ENCODE measurements around the gene GSC2. TPM values are rescaled to one million over a fixed set of nuclear protein-coding genes. Genes with fewer than 3 reads are reported as not detected.

The GSC2 gene
- total and polyA plus RNA-seq, 8 donors, result not detected

DNA sequence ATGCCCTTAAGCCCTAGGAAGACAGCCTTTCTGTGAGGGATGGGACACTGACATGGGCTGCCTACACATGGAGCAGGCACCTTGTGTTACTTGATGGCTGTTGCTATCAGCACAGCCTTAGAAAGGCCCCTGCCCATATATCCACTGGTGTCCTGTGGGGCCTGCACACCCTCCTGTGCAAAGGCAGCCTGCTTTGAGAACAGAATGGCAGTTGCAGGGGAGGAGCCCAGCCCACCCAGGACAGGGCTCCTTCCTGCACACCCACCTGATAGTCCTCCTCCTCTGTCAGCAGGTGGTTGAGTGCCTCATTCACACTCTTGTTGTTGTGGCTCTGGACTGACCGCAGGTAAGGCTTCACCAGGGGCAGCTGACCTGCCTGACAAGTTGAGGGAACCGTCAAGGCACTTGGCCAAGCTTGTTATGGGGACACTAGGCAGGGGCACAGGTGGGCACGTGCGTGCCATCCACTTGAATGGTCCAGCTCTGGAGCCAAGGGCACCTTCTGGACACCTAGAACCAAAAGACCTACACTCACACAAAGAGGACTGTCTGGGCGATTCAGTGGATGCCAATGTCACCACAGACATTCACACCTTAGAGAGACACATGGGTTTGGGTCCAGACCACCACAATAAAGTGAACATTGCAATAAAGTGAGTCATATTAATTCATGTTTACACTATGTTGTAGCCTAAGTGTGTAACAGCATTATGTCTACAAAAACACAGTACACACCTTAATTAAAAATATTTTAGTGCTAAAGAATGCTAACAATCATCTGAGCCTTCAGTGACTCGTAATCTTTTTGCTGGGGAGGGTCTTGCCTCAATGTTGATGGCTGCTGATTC is 37.8 kb upstream of the GSC2 start:
- WGBS, 5 donors, result 80 to 94% (median 85%) methylated on average over 4 to 6 of the region's 6 CpGs
- Histone ChIP-seq H3K4me3 (no peak overlapping the region), H3K4me1 (no peaks in the 10 kb centered on the region), H3K36me3 (peaks cover 0 to 18% (median 7%) of the 10 kb centered on the region in 4 donors), H3K9me3 (no peaks in the 10 kb centered on the region), H3K27ac (no peak overlapping the region), H3K27me3 (no peaks in the 10 kb centered on the region)
- DNase-seq, result no peak
- intact Hi-C loops (cut with DNase I; ENCODE audit: low total_unique reads), result loop anchor here (10.0 kb wide), 1 partner anchor 267 kb away; no protein-coding TSS in a partner anchor
- TF ChIP-seq POLR2A (IDR thresholded peaks at IDR 0.05) (no peak), POLR2AphosphoS5 (IDR thresholded peaks at IDR 0.05) (no peak), EP300 (IDR thresholded peaks at IDR 0.05) (no peak)
- TF ChIP-seq, protein P1, sequence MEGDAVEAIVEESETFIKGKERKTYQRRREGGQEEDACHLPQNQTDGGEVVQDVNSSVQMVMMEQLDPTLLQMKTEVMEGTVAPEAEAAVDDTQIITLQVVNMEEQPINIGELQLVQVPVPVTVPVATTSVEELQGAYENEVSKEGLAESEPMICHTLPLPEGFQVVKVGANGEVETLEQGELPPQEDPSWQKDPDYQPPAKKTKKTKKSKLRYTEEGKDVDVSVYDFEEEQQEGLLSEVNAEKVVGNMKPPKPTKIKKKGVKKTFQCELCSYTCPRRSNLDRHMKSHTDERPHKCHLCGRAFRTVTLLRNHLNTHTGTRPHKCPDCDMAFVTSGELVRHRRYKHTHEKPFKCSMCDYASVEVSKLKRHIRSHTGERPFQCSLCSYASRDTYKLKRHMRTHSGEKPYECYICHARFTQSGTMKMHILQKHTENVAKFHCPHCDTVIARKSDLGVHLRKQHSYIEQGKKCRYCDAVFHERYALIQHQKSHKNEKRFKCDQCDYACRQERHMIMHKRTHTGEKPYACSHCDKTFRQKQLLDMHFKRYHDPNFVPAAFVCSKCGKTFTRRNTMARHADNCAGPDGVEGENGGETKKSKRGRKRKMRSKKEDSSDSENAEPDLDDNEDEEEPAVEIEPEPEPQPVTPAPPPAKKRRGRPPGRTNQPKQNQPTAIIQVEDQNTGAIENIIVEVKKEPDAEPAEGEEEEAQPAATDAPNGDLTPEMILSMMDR (IDR thresholded peaks at IDR 0.05), result no peak

DNA sequence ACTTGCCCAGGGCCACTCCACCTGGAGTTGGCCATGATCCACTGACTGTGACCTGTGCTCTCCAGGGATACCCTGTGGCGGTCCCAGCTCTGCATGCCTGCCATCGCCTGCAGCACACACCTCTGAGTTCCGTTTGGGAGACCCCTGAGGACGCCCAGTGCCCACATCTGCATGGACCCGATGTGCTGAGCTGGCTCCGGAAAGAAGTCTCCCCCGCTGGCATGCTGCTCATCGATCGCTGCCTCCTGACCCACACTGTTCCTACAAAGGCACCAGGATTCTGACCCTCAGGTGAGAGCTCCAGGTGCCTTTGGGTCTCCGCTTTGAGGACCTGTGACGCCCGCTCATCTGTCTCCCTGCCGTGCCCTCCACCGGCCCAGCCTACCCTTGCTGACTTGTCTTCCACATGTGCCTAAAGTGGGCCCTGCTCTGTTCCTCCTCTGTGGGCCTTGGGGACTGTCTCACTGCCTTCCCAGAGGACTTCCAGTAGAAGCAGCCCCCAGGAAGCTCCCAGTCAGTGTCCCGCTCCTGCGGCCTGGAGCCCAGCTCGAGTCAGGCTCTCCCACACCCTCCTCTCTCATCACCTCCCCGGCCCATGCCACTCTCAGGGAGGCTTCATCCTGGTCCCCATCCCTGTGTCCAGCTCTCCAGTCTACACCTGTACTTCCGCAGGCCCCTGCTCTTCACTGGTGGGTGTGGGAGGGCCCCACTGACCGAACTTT is 34.3 kb upstream of the GSC2 start:
- intact Hi-C loops (cut with DNase I; ENCODE audit: low total_unique reads), result loop anchor here (10.0 kb wide), 1 partner anchor 270 kb away; no protein-coding TSS in a partner anchor

DNA sequence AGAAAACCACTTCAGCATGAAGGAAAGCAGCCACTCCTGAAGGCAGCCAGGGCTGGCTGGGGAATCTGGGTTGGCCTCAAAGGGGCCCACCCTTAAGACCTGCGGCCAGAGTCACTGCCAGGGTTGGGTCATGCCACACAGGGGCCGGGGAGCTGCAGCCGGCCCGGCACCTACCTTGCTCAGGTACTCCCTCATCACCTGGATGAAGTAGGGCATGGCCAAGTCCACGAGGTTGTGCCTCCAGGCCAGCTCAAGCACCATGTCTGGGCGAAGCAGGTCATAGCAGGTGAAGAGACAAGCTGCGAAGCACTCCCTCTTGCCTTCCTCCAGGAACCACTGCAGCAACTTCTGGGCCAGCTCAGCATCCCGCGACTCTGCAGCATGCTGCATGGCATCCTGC is 33.1 kb upstream of the GSC2 start:
- no peak for TF ChIP-seq POLR2AphosphoS5 (IDR thresholded peaks at IDR 0.05)
- TF ChIP-seq, protein P1 (IDR thresholded peaks at IDR 0.05), result no peak
- TF ChIP-seq EP300 (IDR thresholded peaks at IDR 0.05), result no peak
- TF ChIP-seq POLR2A (IDR thresholded peaks at IDR 0.05), result no peak
- Histone ChIP-seq H3K4me3 (no peak overlapping the region), H3K27ac (no peak overlapping the region), H3K4me1 (peaks cover 8 to 14% (median 10%) of the 10 kb centered on the region in 4 donors), H3K9me3 (no peaks in the 10 kb centered on the region), H3K27me3 (no peaks in the 10 kb centered on the region), H3K36me3 (peaks cover 0 to 7% (median 5%) of the 10 kb centered on the region in 4 donors)
- 84 to 94% (median 88%) methylated on average over 7 to 9 of the region's 9 CpGs for WGBS, 5 donors
- intact Hi-C loops (cut with DNase I; ENCODE audit: low total_unique reads), result loop anchor here (10.0 kb wide), 1 partner anchor 272 kb away; no protein-coding TSS in a partner anchor
- DNase-seq, result no peak

More for the DNA sequence above, 34.3 kb upstream of the GSC2 start:
- DNase-seq, result no peak
- Histone ChIP-seq H3K27ac (no peak overlapping the region), H3K4me1 (peaks cover 3 to 6% (median 3%) of the 10 kb centered on the region in 4 donors), H3K9me3 (no peaks in the 10 kb centered on the region), H3K36me3 (peaks cover 0 to 7% (median 5%) of the 10 kb centered on the region in 4 donors), H3K27me3 (no peaks in the 10 kb centered on the region), H3K4me3 (no peak overlapping the region)
- WGBS, 5 donors, result 87 to 94% (median 92%) methylated on average over 14 to 20 of the region's 20 CpGs
- TF ChIP-seq POLR2AphosphoS5 (IDR thresholded peaks at IDR 0.05), result no peak
- no peak for TF ChIP-seq EP300 (IDR thresholded peaks at IDR 0.05)
- TF ChIP-seq POLR2A (IDR thresholded peaks at IDR 0.05), result no peak
- TF ChIP-seq, protein P1 (IDR thresholded peaks at IDR 0.05), result no peak

DNA sequence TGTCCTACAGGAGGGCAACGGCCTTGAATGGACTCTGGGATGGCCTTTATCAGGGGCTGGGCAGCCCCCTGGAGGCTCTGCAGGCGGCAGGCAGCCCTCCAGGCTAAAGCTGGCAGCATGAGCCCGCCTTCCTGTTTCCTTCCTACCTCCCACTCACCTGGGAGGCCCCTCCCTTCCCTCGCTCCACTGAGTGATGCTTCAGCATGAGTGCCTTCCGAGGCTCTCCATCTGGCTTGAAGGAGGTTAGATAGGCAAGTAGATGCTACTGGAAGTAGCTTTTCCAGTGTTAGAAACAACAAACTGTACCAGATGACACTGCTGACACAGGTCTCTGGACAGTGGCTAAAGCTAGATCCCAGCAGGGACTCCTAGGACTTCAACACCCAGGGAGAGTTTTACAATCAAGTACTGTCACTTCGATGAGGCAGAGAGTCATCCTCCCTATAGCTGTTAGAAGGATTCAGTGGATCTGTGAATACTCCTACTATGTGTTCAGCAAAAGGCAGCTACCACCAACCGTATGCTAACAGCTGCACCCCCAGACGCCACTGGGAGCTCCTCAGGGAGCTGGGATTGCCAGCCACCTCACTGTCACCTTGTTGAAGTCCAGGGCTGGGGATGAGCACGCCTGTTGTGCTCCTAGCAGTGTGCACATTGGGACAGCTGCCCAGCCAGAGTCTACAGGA is 32.5 kb upstream of the GSC2 start:
- H3K4me1 ChIP-seq, result peaks cover 12 to 18% (median 15%) of the 10 kb centered on the region in 4 donors
- H3K4me3 ChIP-seq, result no peak overlapping the region
- 51 to 81% (median 72%) methylated on average over 6 to 9 of the region's 9 CpGs for WGBS, 5 donors
- no peak for DNase-seq
- TF ChIP-seq POLR2A (IDR thresholded peaks at IDR 0.05) (no peak), POLR2AphosphoS5 (IDR thresholded peaks at IDR 0.05) (no peak), EP300 (IDR thresholded peaks at IDR 0.05) (no peak)
- TF ChIP-seq, protein P1 (IDR thresholded peaks at IDR 0.05), result no peak
- peaks cover 0 to 4% (median 3%) of the 10 kb centered on the region in 4 donors for H3K36me3 ChIP-seq
- intact Hi-C loops (cut with DNase I; ENCODE audit: low total_unique reads), result loop anchor here (10.0 kb wide), 1 partner anchor 272 kb away; no protein-coding TSS in a partner anchor
- no peaks in the 10 kb centered on the region for H3K27me3 ChIP-seq
- H3K27ac ChIP-seq, result no peak overlapping the region
- H3K9me3 ChIP-seq, result no peaks in the 10 kb centered on the region
